ENCODE measurements around the gene LYL1.

- TF ChIP-seq POLR2A (conservative IDR thresholded peaks at IDR 0.05), result no peak
- no peak for TF ChIP-seq ZNF23 (CRISPR knock-in tag; IDR thresholded peaks at IDR 0.05)
- no peak for TF ChIP-seq TAF9B (IDR thresholded peaks at IDR 0.05; ENCODE audit: partially characterized antibody)
- TF ChIP-seq EP300 (IDR thresholded peaks at IDR 0.05; ENCODE audit: low read length), result no peak
- TF ChIP-seq U2AF2 (optimal IDR thresholded peaks at IDR 0.05; ENCODE audit: low read depth, low read length), result no peak
- TF ChIP-seq MED1 (CRISPR knock-in tag; IDR thresholded peaks at IDR 0.05; ENCODE audit: borderline replicate concordance), result no peak
- TF ChIP-seq ZNF274 (IDR thresholded peaks at IDR 0.05; ENCODE audit: borderline replicate concordance, low read depth, low read length), result no peak
- no peak for TF ChIP-seq ZBTB26 (CRISPR knock-in tag; IDR thresholded peaks at IDR 0.05)
Measured at GRCh38 chr19:13087795-13088537, 14.7 kb downstream of the LYL1 start.

Measured in K562 (cell line).